ENCODE measurements around the gene WWOX. TPM values are rescaled to one million over a fixed set of nuclear protein-coding genes. Genes with fewer than 3 reads are reported as not detected.
A peak's percentile ranks its signal among the peaks of the same experiment; 100 is the strongest.

WWOX gene
- total RNA-seq, 1 donor from 2014 or later: 8.9 TPM

DNA sequence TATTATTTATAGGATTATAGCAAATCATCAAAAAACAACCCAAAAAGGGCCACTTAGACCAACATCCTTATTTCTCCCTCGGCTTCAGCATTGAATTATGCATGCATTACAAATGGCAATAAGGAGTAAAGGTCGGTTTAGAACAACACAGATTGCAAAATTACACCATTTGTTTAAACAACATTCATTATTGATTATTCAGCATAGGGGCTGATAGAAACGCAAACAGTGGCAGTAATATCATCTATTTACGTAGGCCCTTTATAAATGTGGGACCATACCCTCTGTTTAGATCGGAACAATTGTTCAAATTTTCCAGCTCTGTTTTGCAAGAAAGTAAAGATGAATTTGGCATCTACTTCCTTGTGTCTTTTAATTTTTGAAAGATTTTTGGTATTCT lies 153.3 kb downstream of the WWOX start:
- TF ChIP-seq, protein P1, sequence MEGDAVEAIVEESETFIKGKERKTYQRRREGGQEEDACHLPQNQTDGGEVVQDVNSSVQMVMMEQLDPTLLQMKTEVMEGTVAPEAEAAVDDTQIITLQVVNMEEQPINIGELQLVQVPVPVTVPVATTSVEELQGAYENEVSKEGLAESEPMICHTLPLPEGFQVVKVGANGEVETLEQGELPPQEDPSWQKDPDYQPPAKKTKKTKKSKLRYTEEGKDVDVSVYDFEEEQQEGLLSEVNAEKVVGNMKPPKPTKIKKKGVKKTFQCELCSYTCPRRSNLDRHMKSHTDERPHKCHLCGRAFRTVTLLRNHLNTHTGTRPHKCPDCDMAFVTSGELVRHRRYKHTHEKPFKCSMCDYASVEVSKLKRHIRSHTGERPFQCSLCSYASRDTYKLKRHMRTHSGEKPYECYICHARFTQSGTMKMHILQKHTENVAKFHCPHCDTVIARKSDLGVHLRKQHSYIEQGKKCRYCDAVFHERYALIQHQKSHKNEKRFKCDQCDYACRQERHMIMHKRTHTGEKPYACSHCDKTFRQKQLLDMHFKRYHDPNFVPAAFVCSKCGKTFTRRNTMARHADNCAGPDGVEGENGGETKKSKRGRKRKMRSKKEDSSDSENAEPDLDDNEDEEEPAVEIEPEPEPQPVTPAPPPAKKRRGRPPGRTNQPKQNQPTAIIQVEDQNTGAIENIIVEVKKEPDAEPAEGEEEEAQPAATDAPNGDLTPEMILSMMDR (IDR thresholded peaks at IDR 0.05; ENCODE audit: borderline replicate concordance): no peak
- intact Hi-C loops (cut with micrococcal nuclease): no loop called here
- Histone ChIP-seq H3K27me3 (ENCODE audit: low read depth) (no peaks in the 10 kb centered on the region), H3K9me3 (replicated peaks) (no peaks in the 10 kb centered on the region), H3K27ac (replicated peaks) (no peak overlapping the region), H3K36me3 (no peaks in the 10 kb centered on the region), H3K4me1 (no peaks in the 10 kb centered on the region), H3K4me3 (no peak overlapping the region)
- DNase-seq: no peak

DNA sequence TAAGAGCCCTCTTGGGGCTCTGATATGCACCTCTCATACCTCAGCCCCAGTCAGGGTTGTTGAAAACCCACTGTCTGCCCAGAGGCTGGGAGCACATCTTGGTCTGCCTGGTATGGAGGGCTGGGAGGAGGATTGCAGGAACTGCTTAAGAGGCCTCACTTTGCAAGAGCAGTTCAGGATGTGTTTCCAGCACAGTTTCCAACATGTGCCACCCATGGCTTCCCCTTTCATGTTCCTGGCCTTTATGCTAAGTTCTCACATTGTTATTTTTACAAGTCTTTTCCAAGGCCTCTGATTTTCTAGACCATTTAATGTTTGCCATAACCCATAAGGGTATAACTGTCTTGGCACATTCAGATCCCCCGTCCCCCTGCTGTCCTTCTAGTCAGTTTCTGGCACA lies 155.4 kb downstream of the WWOX start:
- intact Hi-C loops (cut with micrococcal nuclease): no loop called here

DNA sequence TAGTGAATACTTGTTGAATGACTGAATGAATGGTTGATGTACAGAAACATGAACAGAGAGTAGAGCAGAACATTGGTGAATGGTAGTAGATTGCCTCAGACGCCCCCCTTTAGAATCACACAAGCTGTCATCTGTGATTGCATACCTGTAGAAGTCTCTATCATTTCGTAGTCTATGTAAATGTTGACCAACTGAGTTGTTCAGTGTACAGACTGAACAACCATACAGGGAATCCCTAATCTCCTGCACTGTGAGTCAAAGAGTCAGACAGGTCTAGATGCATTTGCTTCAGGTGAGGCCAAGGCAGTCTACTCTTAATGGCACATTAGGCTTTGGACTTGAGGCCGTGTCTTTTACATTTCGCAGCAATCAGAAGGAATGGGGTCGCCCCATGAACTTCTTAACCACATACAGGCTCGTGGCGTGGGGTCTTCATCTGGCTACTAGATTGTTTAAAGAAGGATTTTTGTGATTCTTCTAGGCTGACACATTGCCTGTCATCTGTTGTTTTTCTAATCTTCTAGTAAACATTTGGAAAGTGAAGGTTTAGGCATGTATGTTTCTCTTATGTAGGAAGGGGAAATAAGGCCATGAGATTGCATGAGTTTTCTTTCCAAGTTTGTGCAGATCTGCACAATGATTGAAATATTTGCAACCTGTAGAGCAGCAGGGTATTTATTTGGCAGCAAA lies 157.4 kb downstream of the WWOX start:
- intact Hi-C loops (cut with micrococcal nuclease): no loop called here
- no peak for DNase-seq
- no peaks in the 10 kb centered on the region for H3K27me3 ChIP-seq (ENCODE audit: low read depth)
- no peak overlapping the region for H3K4me3 ChIP-seq
- TF ChIP-seq, protein P1 (IDR thresholded peaks at IDR 0.05; ENCODE audit: borderline replicate concordance): no peak
- no peaks in the 10 kb centered on the region for H3K4me1 ChIP-seq
- H3K36me3 ChIP-seq: no peaks in the 10 kb centered on the region
- H3K9me3 ChIP-seq (replicated peaks): no peaks in the 10 kb centered on the region
- no peak overlapping the region for H3K27ac ChIP-seq (replicated peaks)

More for the DNA sequence above, 155.4 kb downstream of the WWOX start:
- Histone ChIP-seq H3K36me3 (no peaks in the 10 kb centered on the region), H3K4me1 (no peaks in the 10 kb centered on the region), H3K4me3 (no peak overlapping the region), H3K27ac (replicated peaks) (no peak overlapping the region), H3K9me3 (replicated peaks) (no peaks in the 10 kb centered on the region), H3K27me3 (ENCODE audit: low read depth) (no peaks in the 10 kb centered on the region)
- DNase-seq: no peak
- TF ChIP-seq, protein P1 (IDR thresholded peaks at IDR 0.05; ENCODE audit: borderline replicate concordance): no peak

DNA sequence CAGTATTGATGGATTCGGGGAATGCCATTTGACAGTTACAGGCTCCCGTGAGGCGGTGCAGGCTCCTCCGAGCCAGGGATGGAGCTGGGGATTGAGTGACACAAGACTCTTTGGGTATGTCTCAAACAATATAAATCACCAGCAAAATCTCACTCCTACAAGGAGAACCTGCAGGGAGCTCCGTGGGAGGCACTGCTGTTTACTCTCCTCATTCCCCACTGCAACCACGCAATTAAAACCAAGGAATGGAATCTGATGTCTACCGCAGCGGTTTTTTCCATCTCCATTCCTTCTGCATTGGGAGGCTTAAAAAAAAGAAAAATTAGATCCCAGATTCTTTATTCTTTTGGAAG lies 157.9 kb downstream of the WWOX start:
- H3K27ac ChIP-seq (replicated peaks): no peak overlapping the region
- no peaks in the 10 kb centered on the region for H3K9me3 ChIP-seq (replicated peaks)
- TF ChIP-seq, protein P1 (IDR thresholded peaks at IDR 0.05; ENCODE audit: borderline replicate concordance): no peak
- H3K27me3 ChIP-seq (ENCODE audit: low read depth): no peaks in the 10 kb centered on the region
- DNase-seq: no peak
- intact Hi-C loops (cut with micrococcal nuclease): no loop called here
- H3K4me1 ChIP-seq: no peaks in the 10 kb centered on the region
- no peaks in the 10 kb centered on the region for H3K36me3 ChIP-seq
- H3K4me3 ChIP-seq: no peak overlapping the region

DNA sequence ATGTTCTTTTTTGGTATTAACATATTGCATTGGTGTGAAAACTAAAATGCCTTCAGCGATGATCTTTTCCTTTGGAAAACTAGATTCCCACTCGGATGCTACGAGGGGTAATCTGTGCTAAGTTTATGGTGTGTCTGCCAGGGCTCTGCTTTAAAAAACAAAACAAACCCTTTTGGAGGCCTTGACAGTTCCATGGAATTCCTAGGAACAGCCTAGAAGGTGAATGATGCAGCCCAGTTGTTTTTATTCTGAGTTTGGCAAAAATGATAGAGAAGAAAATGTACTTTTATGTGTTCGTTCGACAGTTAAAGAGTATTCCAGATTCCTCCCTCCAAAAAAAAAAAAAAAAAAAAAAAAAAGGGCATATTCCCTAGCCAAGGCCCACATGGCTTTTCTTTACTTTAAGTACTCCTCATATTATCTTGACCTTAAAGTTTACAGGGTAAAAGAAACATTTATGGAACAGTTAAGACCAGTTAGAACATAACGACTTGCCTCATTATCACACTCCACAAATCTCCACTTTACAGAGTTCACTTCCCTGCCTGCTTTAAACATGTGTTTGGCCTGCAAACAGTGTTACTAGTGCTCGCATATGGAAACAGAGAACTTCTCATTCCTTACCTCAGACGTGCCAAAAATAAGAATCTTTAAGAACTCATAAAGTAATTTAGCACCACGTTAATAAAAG lies 159.1 kb downstream of the WWOX start:
- Histone ChIP-seq H3K9me3 (replicated peaks) (no peaks in the 10 kb centered on the region), H3K4me1 (no peaks in the 10 kb centered on the region), H3K27me3 (ENCODE audit: low read depth) (no peaks in the 10 kb centered on the region), H3K36me3 (no peaks in the 10 kb centered on the region), H3K4me3 (no peak overlapping the region), H3K27ac (replicated peaks) (peak overlapping the region; percentile 25)
- intact Hi-C loops (cut with micrococcal nuclease): no loop called here
- DNase-seq: no peak
- TF ChIP-seq, protein P1 (IDR thresholded peaks at IDR 0.05; ENCODE audit: borderline replicate concordance): no peak

All from left ventricle myocardium inferior (tissue), 1 donor.